Endothelial cell of umbilical vein (primary cell): Measurements from ENCODE around the gene CCDC187. TPM values are rescaled to one million over a fixed set of nuclear protein-coding genes. Genes with fewer than 3 reads are reported as not detected.

Experiments used
- BruUV-seq: library from RNA; stranded (reverse); fragments of 400-500 nt; replicated peaks from 2 replicates; lab custom pipeline; 2021; lab: Mats Ljungman, UMichigan
- CTCF ChIA-PET: fragments of 300-600, 350-600 bp; sonication (Branson Sonifier 250); formaldehyde crosslinking; loops from one replicate; lab custom pipeline; 2021; ENCODE audit warnings: antibody characterized with exemption, inconsistent platforms; lab: Charles Lee
- POLR2A ChIA-PET: fragments of 300-600, 350-600 bp; sonication (Branson Sonifier 250); formaldehyde crosslinking; loops from one replicate; lab custom pipeline; 2021; ENCODE audit warnings: antibody characterized with exemption, inconsistent platforms; lab: Charles Lee
- DNase-seq: peaks from one replicate; pipeline ENCODE4 v3.0.0-alpha.2; 2011; ENCODE audit warnings: low read depth, low spot score
- FAIRE-seq: peaks from 2 replicates; lab custom pipeline; 2011; peaks lifted over from hg19 to GRCh38; lab: Jason Lieb, UNC
- H2AFZ ChIP-seq: 2 replicates; pipeline ENCODE4 v1.6.0; 2012; ENCODE audit warnings: low read depth, low read length, control low read depth, inconsistent platforms
- H3K27ac ChIP-seq: 2 replicates; pipeline ENCODE4 v1.5.1; 2011; ENCODE audit warnings: low read depth, mild to moderate bottlenecking, control low read depth, low read length, moderate library complexity; ENCODE audit not compliant: insufficient read depth
- H3K27me3 ChIP-seq, 2 experiments: 2 replicates each; pipeline versions ENCODE4 v1.6.0 to v1.6.1; 2011; ENCODE audit warnings: low read length in 2 of 2, mixed read lengths in 1 of 2; ENCODE audit not compliant: control insufficient read depth in 2 of 2, insufficient read depth in 2 of 2
- H3K36me3 ChIP-seq, 2 experiments: 2 replicates in 1 of 2; 3 replicates in 1 of 2; pipeline ENCODE4 v1.5.1; 2011; ENCODE audit warnings: low read length in 2 of 2, mild to moderate bottlenecking in 1 of 2, moderate library complexity in 1 of 2; ENCODE audit not compliant: control insufficient read depth in 2 of 2, insufficient read depth in 2 of 2; ENCODE audit errors: extremely low read depth in 1 of 2
- H3K4me1 ChIP-seq: 3 replicates; pipeline ENCODE4 v1.5.1; 2011; ENCODE audit warnings: mild to moderate bottlenecking, low read length; ENCODE audit not compliant: control insufficient read depth, insufficient read depth; ENCODE audit errors: extremely low read depth
- H3K4me2 ChIP-seq: 2 replicates; pipeline ENCODE4 v1.6.1; 2011; ENCODE audit warnings: low read length, control low read depth, mixed read lengths; ENCODE audit not compliant: insufficient read depth
- H3K4me3 ChIP-seq, 3 experiments: fragments of 200-600 bp in 1 of 3; sonication (generic), shearing (Covaris generic) in 1 of 3; replicated peaks in 1 of 3; 2 replicates each; pipeline ENCODE4 v1.5.1; 2011 to 2016; ENCODE audit warnings: control low read depth in 3 of 3, low read length in 3 of 3, mild to moderate bottlenecking in 2 of 3, inconsistent platforms in 1 of 3, low read depth in 1 of 3, moderate library complexity in 1 of 3; ENCODE audit not compliant: insufficient read depth in 1 of 3
- H3K79me2 ChIP-seq: 2 replicates; pipeline ENCODE4 v1.6.0; 2012; ENCODE audit warnings: low read length, inconsistent platforms; ENCODE audit not compliant: control insufficient read depth, insufficient read depth
- H3K9ac ChIP-seq: replicated peaks from 2 replicates; pipeline ENCODE3; 2011; ENCODE audit warnings: low read length, control low read depth; ENCODE audit not compliant: insufficient read depth; ENCODE audit errors: extremely low read depth
- H3K9me1 ChIP-seq: replicated peaks from 3 replicates; pipeline ENCODE4 v1.6.0; 2011; ENCODE audit warnings: mild to moderate bottlenecking, low read length; ENCODE audit not compliant: control insufficient read depth, insufficient read depth; ENCODE audit errors: extremely low read depth
- H3K9me3 ChIP-seq: replicated peaks from 2 replicates; pipeline ENCODE4 v1.5.1; 2012; ENCODE audit warnings: low read length, inconsistent platforms; ENCODE audit not compliant: control insufficient read depth, insufficient read depth
- H4K20me1 ChIP-seq: replicated peaks from 2 replicates; pipeline ENCODE3; 2011; ENCODE audit warnings: mild to moderate bottlenecking, low read length; ENCODE audit not compliant: control insufficient read depth, insufficient read depth; ENCODE audit errors: extremely low read depth
- CTCF ChIP-seq, 2 donors: IDR thresholded peaks; 1 replicate in 1 of 2; 2 replicates in 1 of 2; pipeline ENCODE4 v1.5.1; 2011; ENCODE audit warnings: low read length in 2 of 2, mild to moderate bottlenecking in 2 of 2, moderate library complexity in 2 of 2, control low read depth in 1 of 2, inconsistent platforms in 1 of 2, low read depth in 1 of 2; ENCODE audit not compliant: insufficient read depth in 1 of 2; ENCODE audit errors: extremely low read depth in 1 of 2
- EZH2 ChIP-seq: IDR thresholded peaks from 2 replicates; pipeline ENCODE4 v1.6.1; 2012; ENCODE audit warnings: borderline replicate concordance, low read depth, mild to moderate bottlenecking, moderate library complexity, low read length, inconsistent platforms; ENCODE audit not compliant: severe bottlenecking
- FOS ChIP-seq: IDR thresholded peaks from 2 replicates; pipeline ENCODE4 v1.6.1; 2011; ENCODE audit warnings: mild to moderate bottlenecking, low read length, moderate library complexity, borderline replicate concordance; ENCODE audit not compliant: insufficient read depth
- GATA2 ChIP-seq: IDR thresholded peaks from 2 replicates; pipeline ENCODE4 v1.7.0; 2011; ENCODE audit warnings: low read depth, mild to moderate bottlenecking, moderate library complexity, mixed read lengths, low read length; ENCODE audit not compliant: insufficient read length, insufficient read depth
- POLR2AphosphoS5 ChIP-seq: IDR thresholded peaks from 2 replicates; pipeline ENCODE4 v1.6.1; 2012; ENCODE audit warnings: low read depth, mild to moderate bottlenecking, control low read depth, low read length, moderate library complexity; ENCODE audit not compliant: insufficient read depth
- dilution Hi-C: fragments of 300-500 bp; cut with MboI; formaldehyde crosslinking; loops from one replicate; pipeline ENCODE4 v1.15.0; 2019; ENCODE audit warnings: low sequenced_read_pairs; ENCODE audit not compliant: extremely low pct_ligation_motif_present
- intact Hi-C: fragments of 100-400 bp; cut with micrococcal nuclease; formaldehyde crosslinking; loops from one replicate; pipeline ENCODE4 v1.10.0; 2022
- polyA plus RNA-seq, 4 experiments: library from polyadenylated mRNA; depleted of rRNA in 3 of 4; stranded (reverse) in 3 of 4; unstranded in 1 of 4; fragments of >200 nt; gene quantifications; 2 replicates each; pipeline versions ENCODE4 v1.2.1 to v1.2.3, GENCODE V29; 2011 to 2012; ENCODE audit warnings: missing spikeins in 1 of 4
- total RNA-seq: library from RNA; stranded (reverse); gene quantifications from 2 replicates; pipeline ENCODE4 v1.2.3, GENCODE V29; 2021

The CCDC187 gene
- total and polyA plus RNA-seq, 2 donors (not counting 3 experiments of a cell fraction or from before 2014, with no cell fraction given) = not detected

GRCh38 chr9:136324501-136325300 lies 20.8 kb upstream of the CCDC187 start:
- no peak for TF ChIP-seq POLR2AphosphoS5
- no peak for TF ChIP-seq EZH2
- TF ChIP-seq GATA2 = no peak
- peak in 1 of 2 donors; percentile 4 for TF ChIP-seq CTCF (IDR thresholded peaks at IDR 0.05; ENCODE audit: extremely low read depth in 1 of 2, insufficient read depth in 1 of 2, low read depth in 1 of 2, low read length in 2 of 2)
- no peak for TF ChIP-seq FOS
- dilution Hi-C loops = no loop called here
- Histone ChIP-seq H3K4me1 (peaks cover 20% of the 10 kb centered on the region), H3K4me2 (no peak overlapping the region), H3K36me3 (no peaks in the 10 kb centered on the region), H4K20me1 (no peaks in the 10 kb centered on the region), H3K27ac (no peak overlapping the region), H3K27me3 (no peaks in the 10 kb centered on the region), H2AFZ (no peak overlapping the region), H3K9me1 (no peaks in the 10 kb centered on the region), H3K79me2 (peaks cover 18% of the 10 kb centered on the region), H3K4me3 (no peak overlapping the region), H3K9me3 (no peaks in the 10 kb centered on the region), H3K9ac (no peak overlapping the region)
- no TSS peak for BruUV-seq
- no peak for FAIRE-seq
- ChIA-PET CTCF (interaction anchor here (1.8 to 2.8 kb wide), 3 partner anchors 12 to 21 kb away, joined by 5 to 22 read pairs (median 13); no protein-coding TSS in a partner anchor), POLR2A (no interaction called here)
- DNase-seq = no peak
- intact Hi-C loops = no loop called here
